ENCODE data around the gene OPCML. TPM values are rescaled to one million over a fixed set of nuclear protein-coding genes. Genes with fewer than 3 reads are reported as not detected.

Gene OPCML
- total RNA-seq, 1 experiment from 2014 or later: 0.13 TPM

DNA sequence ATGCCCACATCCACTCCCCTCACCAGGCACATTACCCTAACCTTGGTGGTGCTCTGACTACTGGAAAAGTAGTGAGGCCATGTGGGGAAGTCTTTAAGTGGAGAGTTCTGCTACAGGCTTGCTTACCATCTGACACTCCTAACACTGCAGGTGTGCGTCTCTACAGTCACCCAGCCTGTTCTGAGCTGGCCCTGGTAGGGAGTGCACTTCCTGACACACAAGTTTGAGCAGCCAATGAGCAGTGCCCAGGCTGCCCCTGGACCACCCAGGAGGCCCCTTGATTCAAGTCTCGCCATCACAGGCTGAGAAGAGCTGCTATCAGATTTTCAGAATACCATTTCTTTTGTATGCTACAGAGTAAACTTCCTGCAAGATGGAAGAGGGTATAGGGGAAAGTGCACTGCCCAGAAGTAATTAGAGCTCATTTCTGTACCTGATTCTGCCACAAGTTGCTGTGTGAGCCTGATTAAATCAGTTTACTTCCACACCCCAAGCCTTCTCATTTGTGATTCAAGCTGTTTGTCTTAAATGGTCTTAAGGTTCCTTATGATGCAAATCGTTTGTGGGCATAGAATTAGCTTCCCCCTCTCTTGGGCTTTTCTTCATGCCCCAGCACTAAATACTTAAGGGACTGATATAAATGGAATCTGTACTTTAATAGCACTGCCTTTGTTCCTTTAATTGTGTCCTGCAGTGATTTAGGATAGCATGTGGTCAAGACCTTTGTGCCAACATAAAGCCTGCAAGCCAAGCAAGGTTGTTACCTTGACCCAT, 22.2 kb downstream of the OPCML start:
- TF ChIP-seq EZH2 (IDR thresholded peaks at IDR 0.05; ENCODE audit: borderline replicate concordance, low read depth, low read length, poor library complexity, severe bottlenecking): no peak
- TF ChIP-seq, protein P1, sequence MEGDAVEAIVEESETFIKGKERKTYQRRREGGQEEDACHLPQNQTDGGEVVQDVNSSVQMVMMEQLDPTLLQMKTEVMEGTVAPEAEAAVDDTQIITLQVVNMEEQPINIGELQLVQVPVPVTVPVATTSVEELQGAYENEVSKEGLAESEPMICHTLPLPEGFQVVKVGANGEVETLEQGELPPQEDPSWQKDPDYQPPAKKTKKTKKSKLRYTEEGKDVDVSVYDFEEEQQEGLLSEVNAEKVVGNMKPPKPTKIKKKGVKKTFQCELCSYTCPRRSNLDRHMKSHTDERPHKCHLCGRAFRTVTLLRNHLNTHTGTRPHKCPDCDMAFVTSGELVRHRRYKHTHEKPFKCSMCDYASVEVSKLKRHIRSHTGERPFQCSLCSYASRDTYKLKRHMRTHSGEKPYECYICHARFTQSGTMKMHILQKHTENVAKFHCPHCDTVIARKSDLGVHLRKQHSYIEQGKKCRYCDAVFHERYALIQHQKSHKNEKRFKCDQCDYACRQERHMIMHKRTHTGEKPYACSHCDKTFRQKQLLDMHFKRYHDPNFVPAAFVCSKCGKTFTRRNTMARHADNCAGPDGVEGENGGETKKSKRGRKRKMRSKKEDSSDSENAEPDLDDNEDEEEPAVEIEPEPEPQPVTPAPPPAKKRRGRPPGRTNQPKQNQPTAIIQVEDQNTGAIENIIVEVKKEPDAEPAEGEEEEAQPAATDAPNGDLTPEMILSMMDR (conservative IDR thresholded peaks at IDR 0.05; ENCODE audit: low read depth, low read length): no peak
- intact Hi-C loops (cut with micrococcal nuclease; ENCODE audit: unreplicated experiment): no loop called here
- no peaks in the 10 kb centered on the region for H3K4me1 ChIP-seq (ENCODE audit: insufficient read depth, low read length, poor library complexity, severe bottlenecking)
- CTCF ChIA-PET: no interaction called here
- H3K27ac ChIP-seq (ENCODE audit: low read depth, low read length, poor library complexity, severe bottlenecking): no peak overlapping the region
- POLR2A ChIA-PET (ENCODE audit: low non-redundant PET): no interaction called here
- peaks cover 11% of the 10 kb centered on the region for H3K9me3 ChIP-seq (ENCODE audit: low read depth, low read length, poor library complexity, severe bottlenecking)
- no TSS peak for BruUV-seq (replicated peaks)
- H3K4me3 ChIP-seq (ENCODE audit: low read depth, low read length, poor library complexity, severe bottlenecking): no peak overlapping the region
- DNase-seq (ENCODE audit: low spot score): no peak
- no peaks in the 10 kb centered on the region for H3K36me3 ChIP-seq (ENCODE audit: insufficient read depth, low read length, poor library complexity, severe bottlenecking)
- H3K27me3 ChIP-seq (replicated peaks; ENCODE audit: insufficient read depth, low read depth, low read length, poor library complexity): no peaks in the 10 kb centered on the region

DNA sequence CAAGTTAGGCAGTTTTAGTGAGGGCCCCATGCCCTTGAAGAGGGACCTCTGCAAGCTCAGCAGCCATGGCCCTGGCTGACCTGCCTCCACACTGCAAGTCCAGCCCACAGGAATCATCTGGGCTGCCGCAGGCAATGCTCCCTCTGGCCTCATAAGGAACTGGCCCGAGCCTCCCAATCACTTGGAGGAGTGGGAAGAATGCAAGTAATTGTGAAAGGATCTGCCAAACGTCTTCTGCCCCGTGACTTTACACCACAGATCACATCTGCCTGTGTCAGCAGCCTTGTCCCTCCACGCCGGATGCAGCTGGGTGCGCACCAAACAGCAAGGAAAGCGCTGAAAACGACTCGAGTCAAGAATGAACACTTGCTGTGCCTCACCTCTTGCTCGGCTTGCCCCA, 23.8 kb downstream of the OPCML start:
- intact Hi-C loops (cut with micrococcal nuclease; ENCODE audit: unreplicated experiment): no loop called here
- no peak for DNase-seq (ENCODE audit: low spot score)
- no TSS peak for BruUV-seq (replicated peaks)

DNA sequence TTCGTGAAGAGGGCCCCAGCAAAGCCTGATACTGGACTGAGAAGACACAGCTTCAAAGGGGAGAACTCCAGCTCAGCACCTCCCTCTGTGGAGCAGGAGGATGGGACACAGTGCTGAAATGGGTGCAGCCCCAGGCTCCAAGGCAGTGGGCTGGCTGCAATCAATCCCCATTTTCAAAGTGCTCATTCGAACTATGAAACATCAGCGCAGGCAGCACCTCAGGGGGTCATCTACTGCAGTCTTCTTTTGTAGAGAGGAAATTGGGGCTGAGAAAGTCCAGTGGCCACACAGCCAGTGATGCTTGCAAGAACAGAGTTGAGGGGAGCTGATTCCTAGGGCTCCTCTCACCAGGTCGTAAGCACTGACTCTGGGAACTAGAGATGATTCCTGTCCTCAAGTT, 25.1 kb downstream of the OPCML start:
- H3K27ac ChIP-seq (ENCODE audit: low read depth, low read length, poor library complexity, severe bottlenecking): no peak overlapping the region
- TF ChIP-seq, protein P1 (conservative IDR thresholded peaks at IDR 0.05; ENCODE audit: low read depth, low read length): no peak
- TF ChIP-seq EZH2 (IDR thresholded peaks at IDR 0.05; ENCODE audit: borderline replicate concordance, low read depth, low read length, poor library complexity, severe bottlenecking): no peak
- no peaks in the 10 kb centered on the region for H3K27me3 ChIP-seq (replicated peaks; ENCODE audit: insufficient read depth, low read depth, low read length, poor library complexity)
- no peak for DNase-seq (ENCODE audit: low spot score)
- ChIA-PET CTCF (no interaction called here), POLR2A (ENCODE audit: low non-redundant PET) (no interaction called here)
- no TSS peak for BruUV-seq (replicated peaks)
- peaks cover 15% of the 10 kb centered on the region for H3K9me3 ChIP-seq (ENCODE audit: low read depth, low read length, poor library complexity, severe bottlenecking)
- intact Hi-C loops (cut with micrococcal nuclease; ENCODE audit: unreplicated experiment): no loop called here
- H3K36me3 ChIP-seq (ENCODE audit: insufficient read depth, low read length, poor library complexity, severe bottlenecking): no peaks in the 10 kb centered on the region
- no peaks in the 10 kb centered on the region for H3K4me1 ChIP-seq (ENCODE audit: insufficient read depth, low read length, poor library complexity, severe bottlenecking)
- H3K4me3 ChIP-seq (ENCODE audit: low read depth, low read length, poor library complexity, severe bottlenecking): no peak overlapping the region

More for the DNA sequence above, 23.8 kb downstream of the OPCML start:
- peaks cover 15% of the 10 kb centered on the region for H3K9me3 ChIP-seq (ENCODE audit: low read depth, low read length, poor library complexity, severe bottlenecking)
- ChIA-PET POLR2A (ENCODE audit: low non-redundant PET) (no interaction called here), CTCF (no interaction called here)
- TF ChIP-seq, protein P1 (conservative IDR thresholded peaks at IDR 0.05; ENCODE audit: low read depth, low read length): no peak
- TF ChIP-seq EZH2 (IDR thresholded peaks at IDR 0.05; ENCODE audit: borderline replicate concordance, low read depth, low read length, poor library complexity, severe bottlenecking): no peak
- no peaks in the 10 kb centered on the region for H3K36me3 ChIP-seq (ENCODE audit: insufficient read depth, low read length, poor library complexity, severe bottlenecking)
- H3K27ac ChIP-seq (ENCODE audit: low read depth, low read length, poor library complexity, severe bottlenecking): no peak overlapping the region
- no peak overlapping the region for H3K4me3 ChIP-seq (ENCODE audit: low read depth, low read length, poor library complexity, severe bottlenecking)
- no peaks in the 10 kb centered on the region for H3K27me3 ChIP-seq (replicated peaks; ENCODE audit: insufficient read depth, low read depth, low read length, poor library complexity)
- H3K4me1 ChIP-seq (ENCODE audit: insufficient read depth, low read length, poor library complexity, severe bottlenecking): no peaks in the 10 kb centered on the region

Data from A673 (cell line).